GM18526 (cell line): ENCODE results near the gene LRRK1.

Experiments
- POLR2A ChIP-seq: IDR thresholded peaks from 3 replicates; pipeline ENCODE4 v1.6.1; 2011; ENCODE audit not compliant: insufficient read length; ENCODE audit errors: extremely low read depth

Gene LRRK1, protein sequence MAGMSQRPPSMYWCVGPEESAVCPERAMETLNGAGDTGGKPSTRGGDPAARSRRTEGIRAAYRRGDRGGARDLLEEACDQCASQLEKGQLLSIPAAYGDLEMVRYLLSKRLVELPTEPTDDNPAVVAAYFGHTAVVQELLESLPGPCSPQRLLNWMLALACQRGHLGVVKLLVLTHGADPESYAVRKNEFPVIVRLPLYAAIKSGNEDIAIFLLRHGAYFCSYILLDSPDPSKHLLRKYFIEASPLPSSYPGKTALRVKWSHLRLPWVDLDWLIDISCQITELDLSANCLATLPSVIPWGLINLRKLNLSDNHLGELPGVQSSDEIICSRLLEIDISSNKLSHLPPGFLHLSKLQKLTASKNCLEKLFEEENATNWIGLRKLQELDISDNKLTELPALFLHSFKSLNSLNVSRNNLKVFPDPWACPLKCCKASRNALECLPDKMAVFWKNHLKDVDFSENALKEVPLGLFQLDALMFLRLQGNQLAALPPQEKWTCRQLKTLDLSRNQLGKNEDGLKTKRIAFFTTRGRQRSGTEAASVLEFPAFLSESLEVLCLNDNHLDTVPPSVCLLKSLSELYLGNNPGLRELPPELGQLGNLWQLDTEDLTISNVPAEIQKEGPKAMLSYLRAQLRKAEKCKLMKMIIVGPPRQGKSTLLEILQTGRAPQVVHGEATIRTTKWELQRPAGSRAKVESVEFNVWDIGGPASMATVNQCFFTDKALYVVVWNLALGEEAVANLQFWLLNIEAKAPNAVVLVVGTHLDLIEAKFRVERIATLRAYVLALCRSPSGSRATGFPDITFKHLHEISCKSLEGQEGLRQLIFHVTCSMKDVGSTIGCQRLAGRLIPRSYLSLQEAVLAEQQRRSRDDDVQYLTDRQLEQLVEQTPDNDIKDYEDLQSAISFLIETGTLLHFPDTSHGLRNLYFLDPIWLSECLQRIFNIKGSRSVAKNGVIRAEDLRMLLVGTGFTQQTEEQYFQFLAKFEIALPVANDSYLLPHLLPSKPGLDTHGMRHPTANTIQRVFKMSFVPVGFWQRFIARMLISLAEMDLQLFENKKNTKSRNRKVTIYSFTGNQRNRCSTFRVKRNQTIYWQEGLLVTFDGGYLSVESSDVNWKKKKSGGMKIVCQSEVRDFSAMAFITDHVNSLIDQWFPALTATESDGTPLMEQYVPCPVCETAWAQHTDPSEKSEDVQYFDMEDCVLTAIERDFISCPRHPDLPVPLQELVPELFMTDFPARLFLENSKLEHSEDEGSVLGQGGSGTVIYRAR (N-terminal part only)

DNA sequence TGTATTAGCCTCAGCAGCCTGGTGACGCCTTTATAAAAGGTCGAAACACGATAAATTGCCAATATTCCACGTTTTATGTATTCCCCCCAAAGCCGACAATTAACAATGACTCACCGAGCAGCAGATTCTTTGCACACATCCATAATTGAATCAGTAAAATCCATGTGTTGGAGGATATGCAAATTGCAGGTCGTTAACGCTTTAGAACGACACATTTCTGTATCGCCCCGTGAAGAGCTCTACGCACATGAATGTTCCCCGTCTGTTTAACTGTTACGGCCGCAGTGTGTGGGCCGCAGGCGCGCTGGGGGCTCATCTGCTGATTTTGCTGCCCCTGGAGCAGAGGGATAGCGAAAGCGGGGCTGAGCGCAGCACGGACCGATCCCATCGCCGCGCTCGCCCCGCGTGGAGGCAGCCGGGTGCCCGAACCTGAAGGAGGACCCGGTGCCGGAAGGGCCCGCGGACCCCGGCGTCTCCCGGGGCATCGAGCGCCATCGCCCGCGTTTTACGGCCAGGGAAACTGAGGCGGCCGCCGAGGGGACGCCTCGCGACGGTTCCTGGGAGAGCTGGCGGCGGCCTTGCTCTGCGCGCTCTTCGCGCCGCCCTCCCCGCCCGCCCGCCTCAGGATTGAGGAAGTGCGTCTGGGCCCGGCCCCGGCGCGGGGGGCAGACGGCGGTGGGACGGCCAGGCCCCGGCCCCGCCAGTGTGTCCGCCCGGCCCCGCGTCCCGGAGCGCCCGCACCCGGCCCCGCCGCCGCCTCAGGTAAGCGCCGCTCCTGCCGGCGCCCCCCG lies at the start of gene LRRK1:
LRRK1 (plus strand) TSS at position 668 of the 791 bp plus-strand sequence. CDS start 5,276 bp downstream, outside the sequence.
- TF ChIP-seq POLR2A = peak; percentile 25

GRCh38 chr15:100873029-100873677 lies 46.0 kb upstream of the LRRK1 start:
- TF ChIP-seq POLR2A = no peak

GRCh38 chr15:100875495-100875894 lies 43.7 kb upstream of the LRRK1 start:
- no peak for TF ChIP-seq POLR2A

DNA sequence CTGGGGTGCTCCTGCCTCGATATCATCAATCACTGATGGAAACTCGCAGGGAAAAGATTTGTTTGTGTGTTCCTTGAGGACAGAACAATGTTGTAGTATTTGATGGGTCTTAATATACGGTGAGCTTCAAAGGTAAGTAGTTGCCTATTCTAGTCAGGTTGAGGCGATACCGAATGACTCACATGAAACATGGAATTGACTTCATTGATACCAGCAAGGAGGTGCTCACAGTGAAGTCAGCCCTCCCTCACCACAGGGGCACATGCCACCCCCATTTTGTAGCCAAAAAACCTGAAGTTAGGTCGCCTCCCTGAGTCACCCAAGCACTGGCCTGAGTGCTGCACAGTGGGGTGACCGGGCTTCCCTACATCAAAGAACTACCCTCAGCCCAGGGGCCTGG lies 43.2 kb upstream of the LRRK1 start:
- no peak for TF ChIP-seq POLR2A

GRCh38 chr15:100877551-100877950 lies 41.6 kb upstream of the LRRK1 start:
- TF ChIP-seq POLR2A = no peak

- no peak for TF ChIP-seq POLR2A
Measured at GRCh38 chr15:100878130-100878529, 41.0 kb upstream of the LRRK1 start.

DNA sequence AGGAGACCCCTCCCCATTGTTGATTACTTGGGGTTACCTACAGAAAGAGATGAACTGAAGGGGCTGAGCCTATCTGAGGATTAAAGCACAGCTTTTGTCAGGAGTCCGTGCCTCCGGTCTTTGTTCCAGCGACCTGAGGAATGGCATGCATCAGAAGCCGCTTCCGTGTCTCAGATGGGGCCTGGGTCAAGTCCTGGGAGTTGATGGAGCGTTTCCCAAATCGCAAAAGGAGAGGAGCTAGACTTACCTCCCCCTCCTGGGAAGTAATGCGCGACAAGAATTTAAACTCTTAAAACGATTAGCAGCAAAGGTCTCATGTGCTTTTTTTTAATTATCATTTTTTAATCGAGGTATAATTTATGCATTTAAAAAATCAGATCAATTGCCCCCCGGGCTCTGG lies 40.5 kb upstream of the LRRK1 start:
- no peak for TF ChIP-seq POLR2A

- no peak for TF ChIP-seq POLR2A
Measured at GRCh38 chr15:100879061-100879463, 40.1 kb upstream of the LRRK1 start.

DNA sequence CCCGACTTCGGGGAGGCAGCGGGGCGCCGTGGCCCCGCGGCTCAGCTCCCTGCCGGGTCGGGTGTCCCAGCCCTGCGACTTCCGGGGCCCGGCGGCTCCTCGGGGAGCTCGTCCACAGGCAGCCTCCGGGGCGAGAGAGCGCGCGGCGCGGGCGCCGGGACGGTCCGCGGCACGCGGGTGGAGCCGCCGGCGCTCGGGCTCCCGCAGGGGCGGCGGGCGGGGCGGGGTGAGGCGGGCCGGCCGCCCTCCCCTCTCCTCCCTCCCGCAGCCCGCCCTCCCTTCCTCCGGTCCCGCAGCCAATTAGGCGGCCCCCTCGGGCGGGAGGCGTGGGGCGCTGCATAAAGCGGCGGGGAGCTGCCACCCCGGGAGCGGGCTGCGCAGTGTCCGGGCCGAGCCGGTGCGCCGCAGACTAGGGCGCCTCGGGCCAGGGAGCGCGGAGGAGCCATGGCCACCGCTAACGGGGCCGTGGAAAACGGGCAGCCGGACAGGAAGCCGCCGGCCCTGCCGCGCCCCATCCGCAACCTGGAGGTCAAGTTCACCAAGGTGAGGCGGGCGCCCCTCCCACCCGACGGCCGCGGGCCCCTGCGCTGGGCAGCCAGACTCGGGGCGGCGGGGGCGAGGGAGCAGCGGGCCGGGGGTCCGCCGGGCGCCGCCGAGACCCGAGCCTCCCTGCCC lies 39.6 kb upstream of the LRRK1 start, which contains the start of gene ALDH1A3:
ALDH1A3 (plus strand) TSS at position 368 of the 675 bp plus-strand sequence; CDS start at position 445, 77 bp downstream.
- no peak for TF ChIP-seq POLR2A

DNA sequence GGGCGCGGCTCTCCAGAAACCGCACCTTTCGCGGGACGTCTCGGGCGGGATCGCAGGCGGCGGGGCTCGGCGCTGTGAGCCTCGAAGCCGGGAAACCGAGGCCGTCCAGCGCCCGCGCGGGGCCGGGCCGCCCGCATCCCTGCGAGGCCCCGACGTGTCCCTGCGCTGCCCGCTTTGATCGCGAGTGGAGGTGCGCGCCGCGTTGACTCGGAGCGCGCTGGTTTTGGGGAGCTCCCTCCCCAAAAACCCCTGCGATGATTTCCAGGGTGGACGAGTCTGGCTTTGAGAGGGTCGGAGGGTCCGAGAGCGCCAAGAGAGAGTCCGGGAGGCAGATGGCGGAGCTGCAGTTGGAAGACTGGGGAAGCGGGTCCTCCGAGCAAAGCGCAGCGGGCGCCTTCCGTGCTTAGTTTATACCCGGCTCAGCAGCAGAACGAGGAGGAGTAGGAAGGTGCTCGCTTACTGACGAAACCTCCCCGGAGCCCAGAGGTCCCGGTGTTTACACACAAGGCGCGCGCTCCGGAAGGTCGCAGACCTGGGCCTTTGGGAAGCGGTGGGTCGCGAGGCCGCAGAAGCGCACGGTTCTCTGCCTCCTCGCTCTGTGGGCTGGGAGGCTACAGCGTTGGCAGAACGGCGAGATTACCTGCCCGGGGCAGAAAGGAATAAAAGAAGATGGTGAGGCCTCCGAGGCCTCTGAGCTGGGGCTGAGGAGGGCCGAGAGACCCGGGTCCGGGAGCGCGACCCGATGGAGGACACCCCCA lies 38.8 kb upstream of the LRRK1 start:
- TF ChIP-seq POLR2A = no peak

- TF ChIP-seq POLR2A = no peak
Measured at GRCh38 chr15:100880897-100881242, 38.3 kb upstream of the LRRK1 start.

GRCh38 chr15:100881573-100882336 lies 37.4 kb upstream of the LRRK1 start:
- TF ChIP-seq POLR2A = no peak
